LNCaP clone FGC (cell line): Measurements from ENCODE around the gene MSRB2.

Experiments
- DNase-seq: peaks from one replicate; pipeline ENCODE4 v3.0.0-alpha.2; 2011; ENCODE audit warnings: low read depth
- H3K4me3 ChIP-seq: 2 replicates; pipeline ENCODE4 v1.5.1; 2011; ENCODE audit warnings: mild to moderate bottlenecking, low read depth, low read length, control low read depth
- CTCF ChIP-seq: IDR thresholded peaks from 2 replicates; pipeline ENCODE4 v1.5.1; 2012; ENCODE audit warnings: mild to moderate bottlenecking; ENCODE audit not compliant: control insufficient read depth, insufficient read depth; ENCODE audit errors: extremely low read depth

The MSRB2 gene

GRCh38 chr10:23155169-23155568, 59.8 kb downstream of the MSRB2 start:
- DNase-seq, result no peak
- H3K4me3 ChIP-seq, result no peak overlapping the region
- TF ChIP-seq CTCF, result no peak

- TF ChIP-seq CTCF, result no peak
- no peak for DNase-seq
- H3K4me3 ChIP-seq, result no peak overlapping the region
These were observed 61.2 kb downstream of the MSRB2 start for GRCh38 chr10:23156447-23157150.

GRCh38 chr10:23157239-23157681, 61.9 kb downstream of the MSRB2 start:
- DNase-seq, result no peak
- TF ChIP-seq CTCF, result no peak

GRCh38 chr10:23157691-23158369, 62.5 kb downstream of the MSRB2 start:
- peak; percentile 65 for TF ChIP-seq CTCF
- DNase-seq, result peak; percentile 6

More at GRCh38 chr10:23157239-23157681, 61.9 kb downstream of the MSRB2 start:
- no peak overlapping the region for H3K4me3 ChIP-seq

GRCh38 chr10:23158370-23158769, 63.0 kb downstream of the MSRB2 start:
- H3K4me3 ChIP-seq, result no peak overlapping the region
- DNase-seq, result peak; percentile 22
- peak; percentile 80 for TF ChIP-seq CTCF

More at GRCh38 chr10:23157691-23158369, 62.5 kb downstream of the MSRB2 start:
- H3K4me3 ChIP-seq, result no peak overlapping the region

GRCh38 chr10:23171232-23171876, 76.0 kb downstream of the MSRB2 start:
- TF ChIP-seq CTCF, result no peak
- no peak for DNase-seq
- no peak overlapping the region for H3K4me3 ChIP-seq
